Measurements from ENCODE around the gene OR11G2. TPM values are rescaled to one million over a fixed set of nuclear protein-coding genes. Genes with fewer than 3 reads are reported as not detected.

OR11G2 gene
- total and polyA plus RNA-seq, 2 experiments from 2014 or later, result not detected

DNA sequence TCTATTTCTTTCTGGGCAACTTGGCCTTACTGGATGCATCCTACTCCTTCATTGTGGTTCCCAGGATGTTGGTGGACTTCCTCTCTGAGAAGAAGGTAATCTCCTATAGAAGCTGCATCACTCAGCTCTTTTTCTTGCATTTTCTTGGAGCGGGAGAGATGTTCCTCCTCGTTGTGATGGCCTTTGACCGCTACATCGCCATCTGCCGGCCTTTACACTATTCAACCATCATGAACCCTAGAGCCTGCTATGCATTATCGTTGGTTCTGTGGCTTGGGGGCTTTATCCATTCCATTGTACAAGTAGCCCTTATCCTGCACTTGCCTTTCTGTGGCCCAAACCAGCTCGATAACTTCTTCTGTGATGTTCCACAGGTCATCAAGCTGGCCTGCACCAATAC is 46.8 kb upstream of the OR11G2 start:
- no peak overlapping the region for H2AFZ ChIP-seq
- ATAC-seq (no peak), DNase-seq (ENCODE audit: low spot score) (peak; percentile 1)
- H3K36me3 ChIP-seq (ENCODE audit: insufficient read depth), result peaks cover 9% of the 10 kb centered on the region; the same call in 1 of the 2 replicates
- no peak overlapping the region for H3K4me3 Mint-ChIP-seq
- TF ChIP-seq EZH2phosphoT487 (IDR thresholded peaks at IDR 0.05; ENCODE audit: unreplicated experiment) (no peak), POLR2AphosphoS5 (IDR thresholded peaks at IDR 0.05; ENCODE audit: low read depth) (no peak), STAT1 (IDR thresholded peaks at IDR 0.05; ENCODE audit: unreplicated experiment) (no peak), CREB1 (CRISPR knock-in tag; IDR thresholded peaks at IDR 0.05; ENCODE audit: low read depth) (no peak), ZNF114 (CRISPR knock-in tag; IDR thresholded peaks at IDR 0.05) (no peak), JUNB (IDR thresholded peaks at IDR 0.05; ENCODE audit: unreplicated experiment) (no peak), NANOG (IDR thresholded peaks at IDR 0.05; ENCODE audit: borderline replicate concordance) (no peak), ZNF331 (CRISPR knock-in tag; IDR thresholded peaks at IDR 0.05; ENCODE audit: low read depth) (no peak)
- TF ChIP-seq, protein P1, sequence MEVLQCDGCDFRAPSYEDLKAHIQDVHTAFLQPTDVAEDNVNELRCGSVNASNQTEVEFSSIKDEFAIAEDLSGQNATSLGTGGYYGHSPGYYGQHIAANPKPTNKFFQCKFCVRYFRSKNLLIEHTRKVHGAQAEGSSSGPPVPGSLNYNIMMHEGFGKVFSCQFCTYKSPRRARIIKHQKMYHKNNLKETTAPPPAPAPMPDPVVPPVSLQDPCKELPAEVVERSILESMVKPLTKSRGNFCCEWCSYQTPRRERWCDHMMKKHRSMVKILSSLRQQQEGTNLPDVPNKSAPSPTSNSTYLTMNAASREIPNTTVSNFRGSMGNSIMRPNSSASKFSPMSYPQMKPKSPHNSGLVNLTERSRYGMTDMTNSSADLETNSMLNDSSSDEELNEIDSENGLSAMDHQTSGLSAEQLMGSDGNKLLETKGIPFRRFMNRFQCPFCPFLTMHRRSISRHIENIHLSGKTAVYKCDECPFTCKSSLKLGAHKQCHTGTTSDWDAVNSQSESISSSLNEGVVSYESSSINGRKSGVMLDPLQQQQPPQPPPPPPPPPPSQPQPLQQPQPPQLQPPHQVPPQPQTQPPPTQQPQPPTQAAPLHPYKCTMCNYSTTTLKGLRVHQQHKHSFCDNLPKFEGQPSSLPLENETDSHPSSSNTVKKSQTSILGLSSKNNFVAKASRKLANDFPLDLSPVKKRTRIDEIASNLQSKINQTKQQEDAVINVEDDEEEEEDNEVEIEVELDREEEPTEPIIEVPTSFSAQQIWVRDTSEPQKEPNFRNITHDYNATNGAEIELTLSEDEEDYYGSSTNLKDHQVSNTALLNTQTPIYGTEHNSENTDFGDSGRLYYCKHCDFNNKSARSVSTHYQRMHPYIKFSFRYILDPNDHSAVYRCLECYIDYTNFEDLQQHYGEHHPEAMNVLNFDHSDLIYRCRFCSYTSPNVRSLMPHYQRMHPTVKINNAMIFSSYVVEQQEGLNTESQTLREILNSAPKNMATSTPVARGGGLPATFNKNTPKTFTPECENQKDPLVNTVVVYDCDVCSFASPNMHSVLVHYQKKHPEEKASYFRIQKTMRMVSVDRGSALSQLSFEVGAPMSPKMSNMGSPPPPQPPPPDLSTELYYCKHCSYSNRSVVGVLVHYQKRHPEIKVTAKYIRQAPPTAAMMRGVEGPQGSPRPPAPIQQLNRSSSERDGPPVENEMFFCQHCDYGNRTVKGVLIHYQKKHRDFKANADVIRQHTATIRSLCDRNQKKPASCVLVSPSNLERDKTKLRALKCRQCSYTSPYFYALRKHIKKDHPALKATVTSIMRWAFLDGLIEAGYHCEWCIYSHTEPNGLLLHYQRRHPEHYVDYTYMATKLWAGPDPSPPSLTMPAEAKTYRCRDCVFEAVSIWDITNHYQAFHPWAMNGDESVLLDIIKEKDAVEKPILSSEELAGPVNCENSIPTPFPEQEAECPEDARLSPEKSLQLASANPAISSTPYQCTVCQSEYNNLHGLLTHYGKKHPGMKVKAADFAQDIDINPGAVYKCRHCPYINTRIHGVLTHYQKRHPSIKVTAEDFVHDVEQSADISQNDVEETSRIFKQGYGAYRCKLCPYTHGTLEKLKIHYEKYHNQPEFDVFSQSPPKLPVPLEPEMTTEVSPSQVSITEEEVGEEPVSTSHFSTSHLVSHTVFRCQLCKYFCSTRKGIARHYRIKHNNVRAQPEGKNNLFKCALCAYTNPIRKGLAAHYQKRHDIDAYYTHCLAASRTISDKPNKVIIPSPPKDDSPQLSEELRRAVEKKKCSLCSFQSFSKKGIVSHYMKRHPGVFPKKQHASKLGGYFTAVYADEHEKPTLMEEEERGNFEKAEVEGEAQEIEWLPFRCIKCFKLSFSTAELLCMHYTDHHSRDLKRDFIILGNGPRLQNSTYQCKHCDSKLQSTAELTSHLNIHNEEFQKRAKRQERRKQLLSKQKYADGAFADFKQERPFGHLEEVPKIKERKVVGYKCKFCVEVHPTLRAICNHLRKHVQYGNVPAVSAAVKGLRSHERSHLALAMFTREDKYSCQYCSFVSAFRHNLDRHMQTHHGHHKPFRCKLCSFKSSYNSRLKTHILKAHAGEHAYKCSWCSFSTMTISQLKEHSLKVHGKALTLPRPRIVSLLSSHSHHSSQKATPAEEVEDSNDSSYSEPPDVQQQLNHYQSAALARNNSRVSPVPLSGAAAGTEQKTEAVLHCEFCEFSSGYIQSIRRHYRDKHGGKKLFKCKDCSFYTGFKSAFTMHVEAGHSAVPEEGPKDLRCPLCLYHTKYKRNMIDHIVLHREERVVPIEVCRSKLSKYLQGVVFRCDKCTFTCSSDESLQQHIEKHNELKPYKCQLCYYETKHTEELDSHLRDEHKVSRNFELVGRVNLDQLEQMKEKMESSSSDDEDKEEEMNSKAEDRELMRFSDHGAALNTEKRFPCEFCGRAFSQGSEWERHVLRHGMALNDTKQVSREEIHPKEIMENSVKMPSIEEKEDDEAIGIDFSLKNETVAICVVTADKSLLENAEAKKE (CRISPR knock-in tag; IDR thresholded peaks at IDR 0.05), result no peak
- TF ChIP-seq, protein P2, sequence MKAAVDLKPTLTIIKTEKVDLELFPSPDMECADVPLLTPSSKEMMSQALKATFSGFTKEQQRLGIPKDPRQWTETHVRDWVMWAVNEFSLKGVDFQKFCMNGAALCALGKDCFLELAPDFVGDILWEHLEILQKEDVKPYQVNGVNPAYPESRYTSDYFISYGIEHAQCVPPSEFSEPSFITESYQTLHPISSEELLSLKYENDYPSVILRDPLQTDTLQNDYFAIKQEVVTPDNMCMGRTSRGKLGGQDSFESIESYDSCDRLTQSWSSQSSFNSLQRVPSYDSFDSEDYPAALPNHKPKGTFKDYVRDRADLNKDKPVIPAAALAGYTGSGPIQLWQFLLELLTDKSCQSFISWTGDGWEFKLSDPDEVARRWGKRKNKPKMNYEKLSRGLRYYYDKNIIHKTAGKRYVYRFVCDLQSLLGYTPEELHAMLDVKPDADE (IDR thresholded peaks at IDR 0.05), result no peak
- no peak overlapping the region for H3K4me3 ChIP-seq
- H3K9me2 ChIP-seq (ENCODE audit: insufficient read depth), result no peaks in the 10 kb centered on the region
- peaks cover 3% of the 10 kb centered on the region; the same call in 1 of the 3 replicates for H3K36me3 Mint-ChIP-seq (ENCODE audit: low read depth)
- H3K27me3 ChIP-seq (ENCODE audit: insufficient read depth), result no peaks in the 10 kb centered on the region
- no peak overlapping the region for H3K27ac Mint-ChIP-seq
- no peaks in the 10 kb centered on the region for H3F3A ChIP-seq (replicated peaks; ENCODE audit: low read depth)
- no peaks in the 10 kb centered on the region for H4K20me1 ChIP-seq (replicated peaks; ENCODE audit: insufficient read depth)
- no peaks in the 10 kb centered on the region for H3K79me2 ChIP-seq (replicated peaks; ENCODE audit: insufficient read depth)
- no peaks in the 10 kb centered on the region for H3K4me1 ChIP-seq (ENCODE audit: insufficient read depth)
- H3K27me3 Mint-ChIP-seq (ENCODE audit: insufficient read depth, low read depth, poor library complexity), result no peaks in the 10 kb centered on the region
- H3K4me1 Mint-ChIP-seq, result no peaks in the 10 kb centered on the region
- H3K27ac ChIP-seq (ENCODE audit: low read depth), result no peak overlapping the region
- no peak overlapping the region for H3K4me2 ChIP-seq
- peaks cover 79% of the 10 kb centered on the region for H3K9me3 Mint-ChIP-seq
